Suprapubic skin (tissue), 4 donors: ENCODE results near the gene EPS8.

Source experiments
- CTCF ChIP-seq, 2 donors: fragments of 200-600 bp in 1 of 2; fragments of 450-650 bp in 1 of 2; sonication (generic) in 1 of 2; IDR thresholded peaks; one replicate each; pipeline ENCODE4 v1.5.1; 2016 to 2019; ENCODE audit warnings: antibody characterized with exemption in 2 of 2, mild to moderate bottlenecking in 1 of 2, moderate library complexity in 1 of 2
- EP300 ChIP-seq: sonication (generic); formaldehyde crosslinking; IDR thresholded peaks from one replicate; pipeline ENCODE4 v1.6.1; 2017; ENCODE audit warnings: antibody characterized with exemption
- POLR2AphosphoS5 ChIP-seq, 3 donors: sonication (generic); formaldehyde crosslinking; IDR thresholded peaks; one replicate each; pipeline ENCODE4 v1.6.1; 2017; ENCODE audit warnings: antibody characterized with exemption in 3 of 3

GRCh38 chr12:15778126-15778525, 11.1 kb downstream of the EPS8 start:
- no peak for TF ChIP-seq EP300
- no peak for TF ChIP-seq CTCF (IDR thresholded peaks at IDR 0.05)
- TF ChIP-seq POLR2AphosphoS5 (IDR thresholded peaks at IDR 0.05), result no peak
